COR-L47 (cell line): ENCODE data around the gene LHX2.

ENCODE experiments used
- DNase-seq: peaks from one replicate; lab custom pipeline; 2025; lab: John Stamatoyannopoulos, UW

The LHX2 gene

DNA sequence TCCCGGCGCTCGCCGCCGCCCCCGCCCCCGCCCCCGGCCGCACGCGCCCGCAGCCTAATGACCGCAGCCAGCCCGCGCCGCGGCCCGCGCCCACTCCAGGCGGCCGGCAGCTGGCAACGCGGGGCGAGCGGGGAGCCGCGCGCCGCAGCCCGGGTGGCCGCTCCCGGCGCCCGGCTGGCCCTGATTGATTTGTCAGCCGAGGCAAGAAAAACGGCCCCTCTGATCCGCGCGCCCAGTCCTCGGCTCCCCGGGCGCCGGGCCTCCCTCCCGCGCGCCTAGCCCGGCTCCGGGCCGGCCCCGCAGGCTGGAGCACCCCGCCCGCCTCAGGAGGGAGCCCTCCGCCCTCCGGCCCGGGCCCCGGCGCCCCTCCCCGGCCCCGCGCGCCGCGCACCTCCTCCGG is 11.9 kb upstream of the LHX2 start:
- no peak for DNase-seq

DNA sequence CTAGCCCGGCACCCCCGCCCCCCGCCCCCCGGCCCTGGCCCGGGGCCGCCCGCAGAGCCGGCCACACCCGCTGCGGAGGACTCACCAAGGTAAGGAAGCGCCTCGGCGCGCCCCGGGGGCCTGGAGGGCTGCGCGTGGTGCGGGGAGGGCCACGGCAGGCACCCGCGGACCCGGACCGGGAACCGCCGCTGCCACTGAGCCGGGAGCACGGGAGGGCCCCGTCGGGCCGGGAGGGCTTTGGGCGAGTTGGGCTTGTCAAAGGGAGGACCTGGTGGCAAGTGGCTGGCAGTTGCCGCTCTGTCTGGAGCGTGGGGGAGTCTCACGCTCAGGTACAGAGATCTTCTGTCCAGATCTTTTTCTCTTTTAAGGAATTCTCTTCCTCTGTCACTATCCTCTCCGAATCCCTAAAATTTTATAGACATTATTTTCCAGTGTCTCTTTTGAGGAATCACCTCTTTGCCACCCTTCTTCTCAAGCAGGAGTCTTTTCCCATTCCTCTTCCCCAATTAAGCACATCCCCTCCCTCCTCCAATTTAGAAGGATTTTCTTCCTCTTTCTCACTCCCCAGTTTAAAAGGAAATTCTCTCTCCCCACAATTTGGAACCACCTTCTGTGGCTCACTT is 11.3 kb upstream of the LHX2 start:
- DNase-seq = no peak

DNA sequence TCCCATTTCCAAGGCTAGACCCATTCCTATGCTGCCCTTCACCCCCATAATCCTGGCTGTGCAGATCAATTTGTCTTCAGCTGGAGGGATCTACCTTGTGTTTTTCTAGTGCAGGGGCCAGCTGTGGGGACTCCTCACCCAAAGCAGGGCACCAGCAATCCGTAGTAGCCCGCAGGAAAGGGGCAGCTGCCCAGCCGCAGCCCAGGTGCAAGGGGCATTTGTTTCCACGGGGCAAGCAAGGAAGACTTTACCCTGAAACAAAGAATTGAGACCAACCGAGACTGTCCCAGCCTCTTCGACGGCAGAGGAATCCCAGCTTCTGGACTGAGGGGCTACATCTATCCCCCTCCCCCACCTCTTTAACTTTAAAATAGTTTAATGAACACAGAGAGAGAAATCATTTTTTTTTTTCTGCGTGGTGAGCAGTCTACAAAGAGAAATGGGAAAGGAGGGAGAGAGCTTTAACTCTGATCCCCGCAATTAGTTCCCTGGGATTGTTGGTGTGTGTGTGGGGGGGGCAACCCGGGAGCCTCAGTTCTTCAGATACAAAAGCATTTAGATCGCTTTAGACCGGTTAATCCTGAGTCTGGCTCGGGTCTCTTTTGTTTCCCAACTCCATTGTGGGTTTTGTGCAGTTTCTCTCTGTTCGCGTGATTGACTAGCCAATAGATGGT is 10.6 kb upstream of the LHX2 start:
- DNase-seq = no peak

DNA sequence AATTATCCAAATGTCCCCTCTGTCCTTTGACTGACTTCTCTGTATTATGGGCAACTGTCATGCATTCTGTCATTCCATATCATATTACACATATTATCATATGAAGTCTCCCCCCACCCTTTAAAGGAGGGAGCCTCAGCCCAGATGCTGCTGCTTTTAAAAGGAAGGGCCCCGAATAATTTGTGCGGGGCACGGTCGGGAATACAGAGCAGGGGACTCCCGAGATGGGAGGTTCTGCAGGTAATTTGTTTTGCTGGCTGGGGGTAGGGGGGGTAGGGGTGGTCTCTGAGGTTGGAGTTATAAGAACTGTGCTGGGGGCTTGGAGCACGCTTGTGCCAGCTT is 10.1 kb upstream of the LHX2 start:
- DNase-seq = no peak

DNA sequence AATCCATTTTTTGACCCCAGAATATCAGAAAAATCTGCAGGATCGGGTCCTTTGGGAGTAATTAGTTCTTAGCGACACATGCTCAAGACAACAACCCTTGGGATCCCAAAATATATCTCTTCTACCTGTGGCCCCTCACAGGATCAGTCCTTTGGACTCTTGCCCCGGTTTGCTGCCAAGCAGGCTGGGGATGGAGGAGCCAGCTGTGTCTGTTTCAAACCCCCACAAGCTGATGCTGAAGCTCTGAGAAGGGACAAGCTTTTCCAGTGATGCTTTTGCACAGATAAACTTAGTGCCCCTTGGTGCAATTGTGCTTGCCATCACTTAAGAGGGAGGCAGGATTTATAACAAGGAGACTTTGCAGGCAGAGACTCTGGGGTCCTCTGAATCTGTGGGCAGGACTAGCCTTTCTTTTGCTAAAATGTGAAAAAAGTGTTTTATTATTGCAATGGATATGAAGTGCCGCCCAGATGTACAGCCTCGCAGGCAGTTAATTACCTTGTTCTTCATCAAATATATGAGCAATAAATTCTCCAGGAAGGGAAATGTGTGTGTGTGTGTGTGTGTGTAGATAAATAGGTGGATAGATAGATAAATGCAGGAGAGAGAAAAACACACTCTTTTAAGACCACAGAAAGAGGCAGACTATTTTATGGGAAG is 9.6 kb upstream of the LHX2 start:
- no peak for DNase-seq

DNA sequence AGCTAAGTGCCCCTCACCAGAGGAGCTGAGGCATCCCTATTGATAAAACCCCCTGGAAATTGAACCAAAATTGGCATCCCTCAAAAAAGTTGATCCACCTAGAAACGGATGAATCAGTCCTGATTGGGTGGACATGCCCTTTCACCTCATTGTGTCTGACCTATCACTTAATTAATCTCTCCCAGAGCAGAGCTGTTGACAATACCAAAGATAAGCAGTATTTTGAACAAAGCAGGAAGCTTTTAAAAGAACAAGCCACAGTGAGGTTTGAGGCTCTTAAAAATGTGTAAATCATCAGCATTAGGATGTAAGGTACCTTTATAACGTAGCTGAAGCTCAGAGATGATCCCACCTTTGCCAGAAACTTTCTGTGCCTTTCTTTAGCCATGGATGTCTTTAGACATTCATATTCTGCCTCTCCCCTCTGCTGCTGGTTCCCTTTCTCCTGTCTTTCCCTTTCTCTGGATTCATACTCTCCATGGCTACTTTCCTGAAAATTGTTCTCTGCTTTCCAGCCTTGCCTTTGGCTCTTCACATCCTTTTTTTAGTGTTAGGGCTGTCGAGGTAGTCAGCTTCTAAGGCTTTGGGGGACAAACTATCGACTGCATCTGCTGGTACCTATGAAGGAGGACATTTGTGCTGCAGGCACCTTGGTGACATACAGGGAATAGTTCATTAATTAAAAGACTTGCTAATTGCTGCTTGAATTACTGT is 7.8 kb upstream of the LHX2 start:
- no peak for DNase-seq

DNA sequence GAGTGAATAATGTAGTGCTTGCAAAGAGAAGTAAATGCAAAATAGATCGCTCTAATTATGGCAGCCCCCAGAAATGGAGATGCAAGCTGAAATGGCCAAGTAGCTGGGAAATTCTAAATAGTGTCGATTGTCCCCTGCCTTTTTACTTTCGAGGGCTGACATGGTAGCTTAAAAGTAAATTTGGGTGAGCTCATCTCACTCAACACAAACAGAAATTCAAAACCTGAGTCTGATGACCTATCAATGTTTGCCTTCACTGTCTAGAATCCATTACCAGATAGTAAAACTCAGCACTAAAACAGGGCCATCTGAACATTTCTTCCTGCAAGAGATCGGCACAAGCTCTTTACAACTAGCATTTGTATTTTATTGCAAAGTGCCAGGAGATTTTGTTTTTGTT is 7.0 kb upstream of the LHX2 start:
- DNase-seq = no peak

DNA sequence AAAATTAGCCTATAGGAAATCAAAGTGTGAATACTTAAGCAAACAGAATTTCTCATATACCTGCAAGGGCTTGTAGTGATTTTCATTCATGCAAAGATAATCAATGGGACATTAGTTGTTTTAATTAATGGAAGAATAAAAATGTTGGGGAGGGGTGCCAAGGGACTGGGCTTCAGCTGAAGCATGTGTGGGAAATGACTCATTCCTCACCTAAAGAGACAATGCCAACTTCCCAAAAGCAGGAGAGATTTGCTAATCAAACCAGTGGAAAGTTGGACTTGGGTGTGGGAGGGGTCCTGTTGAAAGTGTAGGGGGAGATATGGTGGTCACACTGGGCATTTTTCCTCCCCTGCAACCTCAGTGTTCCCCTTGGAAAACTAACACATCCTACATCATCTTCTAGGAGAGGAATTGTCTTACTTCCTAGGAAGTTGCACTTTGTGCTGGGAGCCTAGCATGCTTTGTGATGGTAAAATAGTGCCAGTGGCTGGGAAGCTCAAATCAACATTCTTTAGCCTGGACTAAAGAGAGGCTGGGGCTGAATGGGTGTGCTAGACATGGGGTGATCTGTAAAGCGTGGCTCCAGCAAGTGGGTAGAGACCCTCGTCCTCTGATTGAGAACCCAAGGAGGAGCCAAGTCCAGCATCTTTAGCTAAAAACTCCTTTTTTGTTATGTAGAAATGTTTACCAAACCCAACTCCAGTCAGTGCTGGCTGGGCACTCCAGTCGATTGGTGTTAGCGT is 6.4 kb upstream of the LHX2 start:
- no peak for DNase-seq

DNA sequence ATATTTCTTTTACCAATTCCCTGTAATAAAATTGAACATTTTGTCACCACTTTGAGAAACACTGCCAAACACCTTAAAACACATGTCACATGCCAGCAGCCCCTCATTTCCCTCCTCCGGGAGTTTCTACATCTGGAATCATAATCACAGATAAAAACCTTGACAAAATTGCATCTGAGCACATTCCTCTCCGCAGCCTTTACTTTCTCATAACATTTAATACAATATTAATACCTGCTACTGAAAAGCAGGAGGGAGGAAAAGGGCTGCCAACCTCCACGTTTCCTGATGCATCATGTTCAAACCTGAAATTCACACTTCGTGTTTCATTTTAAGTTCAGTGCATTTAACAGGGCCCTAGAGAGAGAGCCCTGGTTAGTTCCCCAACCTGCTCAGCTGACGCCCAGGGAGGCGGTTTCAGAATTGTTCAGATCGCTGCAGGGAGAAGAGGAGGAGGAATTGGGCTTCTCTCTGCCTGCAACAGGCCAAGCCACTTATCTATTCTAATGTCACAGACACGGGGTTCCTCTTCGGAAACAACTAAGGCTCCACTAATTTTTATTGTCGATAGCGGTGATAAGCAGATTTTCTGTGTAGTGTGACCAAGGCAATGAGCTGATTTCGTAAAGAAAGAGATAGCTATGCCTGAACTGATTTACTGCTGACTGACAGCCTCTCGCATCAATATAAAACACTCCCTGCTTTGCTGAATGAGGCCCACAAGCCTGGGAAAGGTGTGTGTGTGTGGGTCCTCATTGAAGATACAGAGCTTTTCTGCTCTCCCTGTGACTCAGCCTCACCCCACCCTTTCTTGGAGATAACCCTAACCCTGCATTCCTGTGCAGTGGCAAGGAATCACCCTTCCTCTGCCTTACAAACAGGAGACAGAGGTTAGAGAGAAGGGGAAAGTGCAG is 4.9 kb upstream of the LHX2 start:
- no peak for DNase-seq

DNA sequence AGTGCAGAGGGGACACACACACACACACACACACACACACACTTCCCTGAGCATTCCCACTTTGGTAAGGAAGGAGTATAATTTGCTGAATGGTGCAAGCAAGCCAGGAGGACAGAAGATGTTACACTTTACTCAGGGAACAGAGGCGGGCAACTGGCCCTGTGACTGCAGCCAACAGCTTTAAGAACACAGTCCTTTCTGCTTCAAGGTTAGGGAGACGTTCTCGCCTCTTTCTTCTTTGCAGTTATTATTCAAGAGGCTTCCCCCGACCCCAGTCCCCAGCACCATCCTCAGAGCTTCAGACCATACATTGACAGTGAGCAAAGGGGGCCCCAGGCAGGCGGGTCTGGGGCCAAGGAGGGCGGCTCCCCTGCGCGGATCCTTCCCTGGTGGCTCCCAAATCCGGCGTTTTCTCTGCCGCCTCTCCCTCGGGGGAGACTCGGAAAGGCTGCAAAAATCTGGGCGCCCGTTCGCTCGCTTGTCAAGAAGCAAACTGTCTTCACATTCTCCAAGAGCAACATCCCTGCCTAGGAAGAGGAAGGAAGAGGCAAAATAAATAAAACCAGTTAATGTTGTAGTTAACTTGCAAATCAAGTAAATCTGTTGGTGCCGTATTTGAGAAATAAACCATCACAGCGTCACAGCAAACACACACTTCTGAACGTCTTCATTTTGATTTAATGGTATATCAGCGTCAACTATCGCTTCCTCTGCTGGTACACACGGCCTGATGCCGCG is 3.8 kb upstream of the LHX2 start:
- DNase-seq = no peak

DNA sequence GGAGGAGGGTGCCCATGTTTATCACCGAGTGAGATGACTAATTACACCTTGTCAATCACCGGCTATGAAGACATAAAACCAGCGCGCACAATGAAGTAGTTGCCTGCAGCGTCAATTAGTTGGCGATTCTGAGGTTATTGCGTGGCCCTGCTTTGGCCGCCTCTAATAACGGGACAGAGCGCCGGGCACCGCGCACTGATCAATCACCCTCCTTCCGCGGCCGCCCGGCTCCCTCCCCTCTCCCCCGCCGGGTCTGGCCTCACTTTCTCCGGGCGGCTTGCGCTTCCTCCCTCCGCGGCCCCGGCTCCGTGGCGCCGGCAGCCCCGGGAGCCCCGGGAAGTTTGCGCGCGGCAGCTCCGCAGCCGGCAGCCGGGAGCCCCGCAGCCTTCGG is 3.3 kb upstream of the LHX2 start:
- DNase-seq = no peak

DNA sequence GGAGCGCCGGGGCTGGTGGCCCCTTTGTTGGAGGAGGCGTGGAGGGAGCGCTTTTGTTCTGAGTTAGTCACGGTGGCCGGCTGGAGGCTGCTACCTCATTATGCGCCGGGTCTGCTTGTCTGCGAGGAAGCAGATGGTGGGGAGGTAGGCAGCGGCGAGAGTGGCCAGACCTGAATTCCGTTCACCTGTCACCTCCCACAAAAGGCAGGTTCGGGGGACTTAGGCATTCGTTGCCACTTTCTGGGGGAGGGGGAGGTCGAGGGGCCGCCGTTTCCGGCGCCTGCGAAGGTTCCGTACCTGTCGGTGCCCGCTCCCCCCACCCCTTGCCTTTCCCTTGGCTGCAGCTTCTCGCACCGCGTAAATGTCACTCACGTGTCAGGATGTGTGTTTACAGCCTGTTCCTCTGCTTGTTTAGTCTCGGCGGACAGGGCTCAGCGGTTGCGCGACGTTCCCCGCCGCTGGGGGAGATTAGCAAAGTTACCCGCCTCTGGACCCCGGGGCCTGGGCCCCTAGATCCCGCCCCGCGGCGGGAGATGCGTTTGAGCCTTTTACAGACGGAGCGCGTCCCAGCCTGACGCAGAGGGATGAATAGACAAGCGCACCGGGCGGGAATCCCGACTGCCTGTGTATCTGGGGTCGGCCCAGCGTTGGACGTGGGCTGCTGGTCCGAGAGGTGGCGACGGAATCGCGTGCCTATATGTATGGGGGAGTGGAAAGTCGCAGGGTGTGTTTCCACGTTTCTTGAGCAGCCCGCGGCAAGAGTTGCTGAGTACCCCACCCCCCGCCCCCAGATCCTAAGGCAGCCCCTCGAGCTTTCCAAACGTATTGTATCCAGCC is 2.7 kb upstream of the LHX2 start:
- peak; percentile 74 for DNase-seq

DNA sequence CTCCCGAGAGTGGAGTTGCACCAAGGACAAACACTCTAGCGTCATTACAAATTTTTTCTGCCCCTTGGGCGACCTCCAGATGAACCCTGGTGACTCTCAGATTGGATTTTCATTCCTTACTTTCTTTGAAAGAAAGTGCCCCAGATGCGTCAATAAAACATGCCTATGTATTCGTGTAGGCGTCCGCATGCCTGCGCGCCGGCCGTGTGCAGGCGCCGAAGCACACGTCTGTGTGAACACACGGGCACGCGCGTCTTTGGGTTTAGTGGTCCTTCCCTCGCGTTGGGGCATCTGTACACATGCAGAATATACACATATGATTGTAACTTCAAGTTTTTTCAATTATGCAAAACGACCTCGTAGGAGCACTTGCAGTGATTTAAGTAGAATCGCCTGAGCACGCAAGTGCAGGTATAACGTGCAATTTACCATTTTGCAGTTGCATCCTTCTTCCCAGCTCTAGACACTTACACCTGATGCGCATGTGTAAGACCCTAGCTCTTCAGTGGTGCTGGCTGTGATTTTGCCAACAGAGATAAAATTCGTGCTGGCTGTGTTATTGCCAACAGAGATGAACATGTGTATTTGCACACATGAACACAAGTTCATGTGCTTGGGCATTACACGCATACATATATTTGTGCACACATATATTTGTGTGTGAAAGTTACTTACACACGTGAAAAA is 1.9 kb upstream of the LHX2 start:
- no peak for DNase-seq

DNA sequence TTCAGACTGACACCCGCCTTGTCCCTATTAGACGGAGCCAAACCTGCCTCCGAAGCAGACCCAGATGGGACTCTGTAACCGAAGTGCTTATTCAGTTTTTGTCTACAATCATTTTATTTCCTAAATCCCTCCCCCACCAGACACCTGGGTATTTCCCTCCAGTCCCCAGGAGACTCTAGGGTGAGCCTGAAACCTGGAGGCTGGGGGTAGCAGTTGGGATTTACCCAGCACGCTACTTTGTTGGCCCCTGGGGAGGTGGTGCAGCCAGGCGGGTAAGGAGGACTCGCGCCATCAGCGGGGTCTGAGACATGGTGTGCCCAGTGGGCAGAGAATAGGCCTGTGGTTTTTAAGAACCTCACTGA is 1.3 kb upstream of the LHX2 start:
- no peak for DNase-seq

DNA sequence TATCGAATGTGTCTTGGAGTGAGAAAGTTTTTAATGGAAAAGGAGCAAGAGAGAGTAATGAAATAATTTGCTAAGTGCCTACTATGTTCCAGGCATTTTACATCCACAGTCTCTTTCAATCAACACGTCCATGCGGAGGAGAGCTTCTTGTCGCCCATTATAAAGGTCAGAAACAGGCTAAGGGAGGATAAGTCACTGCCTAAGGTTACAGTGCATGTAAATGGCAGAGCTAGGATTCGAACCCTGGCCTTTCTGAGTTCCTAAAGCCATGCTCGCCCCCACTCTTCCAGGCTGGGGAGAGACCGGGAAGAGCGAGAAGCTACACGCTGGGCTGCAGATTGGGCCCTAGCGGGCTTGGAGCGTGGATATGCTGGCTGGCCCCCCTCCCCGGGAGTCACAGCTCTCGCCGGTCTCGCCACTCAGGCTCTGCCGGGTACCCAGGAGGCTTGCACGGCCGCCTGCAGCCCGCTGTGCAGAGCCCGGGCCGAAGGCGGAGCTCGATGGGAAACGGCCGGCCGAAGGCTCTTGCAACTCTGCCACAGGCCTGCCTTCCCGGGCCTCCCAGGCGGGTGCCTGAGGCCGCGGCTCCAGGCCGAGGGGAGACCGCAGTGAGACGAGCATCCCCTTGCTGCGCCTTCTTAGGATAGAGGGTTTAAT is 775 bp upstream of the LHX2 start:
- no peak for DNase-seq

DNA sequence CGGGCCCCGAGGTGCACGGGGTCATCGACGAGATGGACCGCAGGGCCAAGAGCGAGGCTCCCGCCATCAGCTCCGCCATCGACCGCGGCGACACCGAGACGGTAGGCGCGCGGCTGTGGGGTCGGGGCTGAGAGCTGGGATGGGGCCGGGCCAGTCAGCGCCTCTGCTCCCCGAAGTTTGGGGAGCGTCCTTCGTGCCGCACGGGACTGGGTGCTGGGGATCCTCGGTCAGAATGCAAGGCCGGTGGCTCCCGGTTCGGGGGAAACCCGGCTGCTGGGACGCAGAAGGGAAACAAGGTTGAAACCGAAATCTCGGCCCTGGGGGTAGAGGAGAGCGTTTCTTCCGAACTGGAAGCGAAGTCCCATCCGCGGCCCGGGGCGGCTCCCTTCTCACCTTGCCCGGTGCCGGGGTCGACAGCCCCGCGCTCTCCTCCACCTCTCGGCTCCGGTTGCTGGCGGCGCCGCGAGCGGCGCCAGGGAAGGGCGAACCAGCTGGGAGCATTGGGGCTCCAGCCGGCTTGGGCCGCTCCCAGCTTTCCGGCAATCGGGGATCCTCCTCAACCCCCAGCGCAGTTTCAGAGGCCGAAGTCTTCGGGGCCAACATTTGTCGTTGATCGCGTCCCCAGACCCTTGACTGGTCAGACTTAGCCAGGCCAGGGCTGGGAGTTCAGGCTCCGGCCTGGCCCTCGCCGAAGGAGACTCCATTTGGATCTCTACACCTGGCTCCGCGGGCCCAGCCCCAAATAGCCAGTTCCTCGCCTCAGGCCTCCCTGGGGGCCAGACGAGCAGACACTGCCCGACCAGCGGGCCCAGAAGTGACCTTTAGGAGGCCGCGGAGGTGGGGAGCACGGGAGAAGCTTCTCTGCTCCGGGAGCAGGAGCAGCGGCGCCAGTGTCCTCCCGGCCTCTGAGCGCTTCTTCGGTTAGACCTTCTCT is 1.1 kb downstream of the LHX2 start:
- DNase-seq = no peak
